ENCODE measurements around the gene POLR2L. TPM values are rescaled to one million over a fixed set of nuclear protein-coding genes. Genes with fewer than 3 reads are reported as not detected.
A peak's percentile ranks its signal among the peaks of the same experiment; 100 is the strongest.

Gene POLR2L
- total and polyA plus RNA-seq, 2 of the 13 experiments (the other 11 are each of a cell fraction or from before 2014, with no cell fraction given): 104 to 114 TPM

DNA sequence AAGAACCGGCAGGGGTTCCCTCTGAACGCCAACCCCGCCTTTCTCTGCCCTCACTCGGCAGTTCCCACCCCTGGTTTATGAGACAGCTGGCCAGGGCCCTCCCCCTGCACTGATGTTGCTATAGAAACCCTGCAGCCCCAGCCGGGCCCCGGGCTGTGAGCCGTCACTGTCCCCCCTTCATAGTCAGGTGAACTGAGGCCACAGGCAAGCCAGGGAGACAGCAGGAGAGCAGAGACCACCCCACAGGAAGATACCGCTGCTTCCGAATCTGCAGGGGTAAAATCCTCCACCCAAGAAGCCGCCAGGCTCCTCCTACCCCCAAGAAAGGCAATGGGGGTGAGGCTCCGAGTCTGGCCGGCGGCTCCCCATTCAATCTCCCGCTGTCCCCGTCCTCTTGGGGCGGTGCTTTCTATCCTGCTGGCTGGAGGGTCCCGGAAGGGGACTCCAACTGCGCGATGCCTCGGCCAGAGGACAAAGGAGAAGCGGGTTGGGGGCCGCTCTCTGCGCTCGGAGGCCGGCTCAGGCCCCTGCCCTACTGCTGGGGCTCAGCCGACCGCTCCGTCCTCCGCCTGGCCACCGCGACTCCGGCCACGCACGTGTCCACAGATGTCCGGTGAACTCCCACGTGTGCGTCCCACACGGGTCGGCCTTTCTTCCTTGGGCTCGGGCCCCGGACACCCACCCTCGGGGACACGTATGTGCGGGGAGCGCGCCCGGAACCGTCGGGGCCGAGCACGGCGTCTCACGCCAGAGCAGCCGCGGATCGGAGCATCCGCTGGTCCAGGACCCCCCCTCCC, 44.8 kb downstream of the POLR2L start (continued):
- TF ChIP-seq, protein P1, sequence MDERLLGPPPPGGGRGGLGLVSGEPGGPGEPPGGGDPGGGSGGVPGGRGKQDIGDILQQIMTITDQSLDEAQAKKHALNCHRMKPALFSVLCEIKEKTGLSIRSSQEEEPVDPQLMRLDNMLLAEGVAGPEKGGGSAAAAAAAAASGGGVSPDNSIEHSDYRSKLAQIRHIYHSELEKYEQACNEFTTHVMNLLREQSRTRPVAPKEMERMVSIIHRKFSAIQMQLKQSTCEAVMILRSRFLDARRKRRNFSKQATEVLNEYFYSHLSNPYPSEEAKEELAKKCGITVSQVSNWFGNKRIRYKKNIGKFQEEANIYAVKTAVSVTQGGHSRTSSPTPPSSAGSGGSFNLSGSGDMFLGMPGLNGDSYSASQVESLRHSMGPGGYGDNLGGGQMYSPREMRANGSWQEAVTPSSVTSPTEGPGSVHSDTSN (CRISPR knock-in tag; IDR thresholded peaks at IDR 0.05): no peak
- no peak; the same call in 1 of the 2 replicates for TF ChIP-seq JDP2 (CRISPR knock-in tag; IDR thresholded peaks at IDR 0.05; ENCODE audit: borderline replicate concordance)
- TF ChIP-seq AHR (CRISPR knock-in tag; IDR thresholded peaks at IDR 0.05): no peak
- no peak for TF ChIP-seq ZNF331 (CRISPR knock-in tag; IDR thresholded peaks at IDR 0.05)
- TF ChIP-seq SRY (CRISPR knock-in tag; IDR thresholded peaks at IDR 0.05): no peak
- TF ChIP-seq, protein P2, sequence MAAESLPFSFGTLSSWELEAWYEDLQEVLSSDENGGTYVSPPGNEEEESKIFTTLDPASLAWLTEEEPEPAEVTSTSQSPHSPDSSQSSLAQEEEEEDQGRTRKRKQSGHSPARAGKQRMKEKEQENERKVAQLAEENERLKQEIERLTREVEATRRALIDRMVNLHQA (CRISPR knock-in tag; IDR thresholded peaks at IDR 0.05): no peak
- no peak for TF ChIP-seq SIX1 (CRISPR knock-in tag; IDR thresholded peaks at IDR 0.05; ENCODE audit: borderline replicate concordance)
- TF ChIP-seq ZNF24 (IDR thresholded peaks at IDR 0.05): no peak
- no peak for TF ChIP-seq REPIN1 (CRISPR knock-in tag; IDR thresholded peaks at IDR 0.05; ENCODE audit: borderline replicate concordance, low read depth)
- no peak for TF ChIP-seq SSRP1 (CRISPR knock-in tag; IDR thresholded peaks at IDR 0.05)
- TF ChIP-seq ZNF530 (CRISPR knock-in tag; IDR thresholded peaks at IDR 0.05; ENCODE audit: low read depth): no peak
- TF ChIP-seq, protein P3, sequence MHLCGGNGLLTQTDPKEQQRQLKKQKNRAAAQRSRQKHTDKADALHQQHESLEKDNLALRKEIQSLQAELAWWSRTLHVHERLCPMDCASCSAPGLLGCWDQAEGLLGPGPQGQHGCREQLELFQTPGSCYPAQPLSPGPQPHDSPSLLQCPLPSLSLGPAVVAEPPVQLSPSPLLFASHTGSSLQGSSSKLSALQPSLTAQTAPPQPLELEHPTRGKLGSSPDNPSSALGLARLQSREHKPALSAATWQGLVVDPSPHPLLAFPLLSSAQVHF (CRISPR knock-in tag; IDR thresholded peaks at IDR 0.05): no peak
- no peak for TF ChIP-seq SNAPC2 (CRISPR knock-in tag; IDR thresholded peaks at IDR 0.05)
- TF ChIP-seq, protein P4, sequence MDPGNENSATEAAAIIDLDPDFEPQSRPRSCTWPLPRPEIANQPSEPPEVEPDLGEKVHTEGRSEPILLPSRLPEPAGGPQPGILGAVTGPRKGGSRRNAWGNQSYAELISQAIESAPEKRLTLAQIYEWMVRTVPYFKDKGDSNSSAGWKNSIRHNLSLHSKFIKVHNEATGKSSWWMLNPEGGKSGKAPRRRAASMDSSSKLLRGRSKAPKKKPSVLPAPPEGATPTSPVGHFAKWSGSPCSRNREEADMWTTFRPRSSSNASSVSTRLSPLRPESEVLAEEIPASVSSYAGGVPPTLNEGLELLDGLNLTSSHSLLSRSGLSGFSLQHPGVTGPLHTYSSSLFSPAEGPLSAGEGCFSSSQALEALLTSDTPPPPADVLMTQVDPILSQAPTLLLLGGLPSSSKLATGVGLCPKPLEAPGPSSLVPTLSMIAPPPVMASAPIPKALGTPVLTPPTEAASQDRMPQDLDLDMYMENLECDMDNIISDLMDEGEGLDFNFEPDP (CRISPR knock-in tag; conservative IDR thresholded peaks at IDR 0.05): no peak
- TF ChIP-seq, protein P5, sequence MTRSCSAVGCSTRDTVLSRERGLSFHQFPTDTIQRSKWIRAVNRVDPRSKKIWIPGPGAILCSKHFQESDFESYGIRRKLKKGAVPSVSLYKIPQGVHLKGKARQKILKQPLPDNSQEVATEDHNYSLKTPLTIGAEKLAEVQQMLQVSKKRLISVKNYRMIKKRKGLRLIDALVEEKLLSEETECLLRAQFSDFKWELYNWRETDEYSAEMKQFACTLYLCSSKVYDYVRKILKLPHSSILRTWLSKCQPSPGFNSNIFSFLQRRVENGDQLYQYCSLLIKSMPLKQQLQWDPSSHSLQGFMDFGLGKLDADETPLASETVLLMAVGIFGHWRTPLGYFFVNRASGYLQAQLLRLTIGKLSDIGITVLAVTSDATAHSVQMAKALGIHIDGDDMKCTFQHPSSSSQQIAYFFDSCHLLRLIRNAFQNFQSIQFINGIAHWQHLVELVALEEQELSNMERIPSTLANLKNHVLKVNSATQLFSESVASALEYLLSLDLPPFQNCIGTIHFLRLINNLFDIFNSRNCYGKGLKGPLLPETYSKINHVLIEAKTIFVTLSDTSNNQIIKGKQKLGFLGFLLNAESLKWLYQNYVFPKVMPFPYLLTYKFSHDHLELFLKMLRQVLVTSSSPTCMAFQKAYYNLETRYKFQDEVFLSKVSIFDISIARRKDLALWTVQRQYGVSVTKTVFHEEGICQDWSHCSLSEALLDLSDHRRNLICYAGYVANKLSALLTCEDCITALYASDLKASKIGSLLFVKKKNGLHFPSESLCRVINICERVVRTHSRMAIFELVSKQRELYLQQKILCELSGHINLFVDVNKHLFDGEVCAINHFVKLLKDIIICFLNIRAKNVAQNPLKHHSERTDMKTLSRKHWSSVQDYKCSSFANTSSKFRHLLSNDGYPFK (CRISPR knock-in tag; IDR thresholded peaks at IDR 0.05; ENCODE audit: borderline replicate concordance): peak; percentile 10; the same call in 1 of the 2 replicates
- no peak for TF ChIP-seq CBX1 (IDR thresholded peaks at IDR 0.05; ENCODE audit: low read depth)
- TF ChIP-seq SMAD9 (CRISPR knock-in tag; IDR thresholded peaks at IDR 0.05): 0 out of 2 replicates have a peak, but pooled peaks have one; percentile 63
- no peak for TF ChIP-seq ZNF589 (CRISPR knock-in tag; conservative IDR thresholded peaks at IDR 0.05)
